OCI-LY7 (cell line): Measurements from ENCODE around the gene GALNT8.

Source experiments
- EZH2phosphoT487 ChIP-seq: fragments of 200-600 bp; sonication (generic); IDR thresholded peaks from 2 replicates; pipeline ENCODE4 v1.6.1; 2018; ENCODE audit warnings: low read depth, borderline replicate concordance, mild to moderate bottlenecking, mixed run types, antibody characterized with exemption, low read length, moderate library complexity, mixed read lengths
- TF ChIP-seq, protein P1 (sequence below): fragments of 200-600 bp; sonication (generic); conservative IDR thresholded peaks from 2 replicates; pipeline ENCODE4 v1.5.1; 2014; ENCODE audit warnings: mild to moderate bottlenecking, antibody characterized with exemption, low read length, moderate library complexity, mixed read lengths

DNA sequence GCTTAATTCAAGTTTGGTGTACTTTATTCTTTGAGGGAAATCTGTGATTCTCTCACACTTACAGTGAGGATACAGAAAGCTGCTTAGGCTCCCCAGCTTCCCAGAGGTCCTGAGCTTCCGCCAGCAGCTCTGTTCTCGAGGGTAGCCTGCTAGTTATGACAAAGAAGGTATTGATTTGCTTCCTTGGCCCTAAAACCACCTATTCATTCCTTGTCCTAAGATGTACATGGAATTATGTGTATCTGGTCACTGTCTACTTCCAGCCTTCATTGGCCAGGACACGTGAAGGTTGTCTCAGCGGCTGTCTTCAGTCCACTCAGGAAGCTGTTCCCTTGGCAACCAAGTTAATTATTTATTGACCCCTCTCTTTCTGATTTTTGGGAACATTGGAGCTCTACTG is 55.7 kb downstream of the GALNT8 start:
- TF ChIP-seq, protein P1, sequence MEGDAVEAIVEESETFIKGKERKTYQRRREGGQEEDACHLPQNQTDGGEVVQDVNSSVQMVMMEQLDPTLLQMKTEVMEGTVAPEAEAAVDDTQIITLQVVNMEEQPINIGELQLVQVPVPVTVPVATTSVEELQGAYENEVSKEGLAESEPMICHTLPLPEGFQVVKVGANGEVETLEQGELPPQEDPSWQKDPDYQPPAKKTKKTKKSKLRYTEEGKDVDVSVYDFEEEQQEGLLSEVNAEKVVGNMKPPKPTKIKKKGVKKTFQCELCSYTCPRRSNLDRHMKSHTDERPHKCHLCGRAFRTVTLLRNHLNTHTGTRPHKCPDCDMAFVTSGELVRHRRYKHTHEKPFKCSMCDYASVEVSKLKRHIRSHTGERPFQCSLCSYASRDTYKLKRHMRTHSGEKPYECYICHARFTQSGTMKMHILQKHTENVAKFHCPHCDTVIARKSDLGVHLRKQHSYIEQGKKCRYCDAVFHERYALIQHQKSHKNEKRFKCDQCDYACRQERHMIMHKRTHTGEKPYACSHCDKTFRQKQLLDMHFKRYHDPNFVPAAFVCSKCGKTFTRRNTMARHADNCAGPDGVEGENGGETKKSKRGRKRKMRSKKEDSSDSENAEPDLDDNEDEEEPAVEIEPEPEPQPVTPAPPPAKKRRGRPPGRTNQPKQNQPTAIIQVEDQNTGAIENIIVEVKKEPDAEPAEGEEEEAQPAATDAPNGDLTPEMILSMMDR: no peak
- TF ChIP-seq EZH2phosphoT487: no peak
